ENCODE measurements around the gene N4BP2L1. TPM values are rescaled to one million over a fixed set of nuclear protein-coding genes. Genes with fewer than 3 reads are reported as not detected.
A peak's percentile ranks its signal among the peaks of the same experiment; 100 is the strongest.

Gene N4BP2L1
- total RNA-seq, 2 experiments from 2014 or later, result 7.9 to 14.6 TPM

GRCh38 chr13:32384702-32385101 is 43.2 kb downstream of the N4BP2L1 start:
- H3K4me2 ChIP-seq (ENCODE audit: low read length), result no peak overlapping the region
- peak; percentile 4 for DNase-seq (ENCODE audit: low spot score)
- no peaks in the 10 kb centered on the region for H3K79me2 ChIP-seq (ENCODE audit: insufficient read depth, low read depth, low read length)
- CTCF ChIA-PET (ENCODE audit: unreplicated experiment), result no interaction called here
- no peak overlapping the region for H3K27ac ChIP-seq (ENCODE audit: low read depth, low read length, poor library complexity, severe bottlenecking)
- no peaks in the 10 kb centered on the region for H4K20me1 ChIP-seq (ENCODE audit: insufficient read depth, low read length)
- BruUV-seq (replicated peaks), result no TSS peak
- no peaks in the 10 kb centered on the region for H3K9me3 ChIP-seq (ENCODE audit: low read length)
- H3K4me1 ChIP-seq (ENCODE audit: insufficient read depth, low read length, poor library complexity, severe bottlenecking), result no peaks in the 10 kb centered on the region
- no peak overlapping the region for H2AFZ ChIP-seq (ENCODE audit: low read length)
- H3K4me3 ChIP-seq (ENCODE audit: low read depth, low read length, poor library complexity, severe bottlenecking), result no peak overlapping the region
- POLR2A ChIA-PET, result interaction anchor here (0.5 kb wide), 1 partner anchor 115 kb away, joined by 4 read pairs; no protein-coding TSS in a partner anchor
- no peak for TF ChIP-seq EZH2phosphoT487 (IDR thresholded peaks at IDR 0.05; ENCODE audit: borderline replicate concordance, low read depth, low read length)
- TF ChIP-seq CTCF (conservative IDR thresholded peaks at IDR 0.05; ENCODE audit: low read length), result no peak
- peaks cover 80% of the 10 kb centered on the region for H3K36me3 ChIP-seq (ENCODE audit: insufficient read depth, low read length)
- no peaks in the 10 kb centered on the region for H3K9me2 ChIP-seq (ENCODE audit: insufficient read depth, low read length)
- intact Hi-C loops (cut with micrococcal nuclease; ENCODE audit: unreplicated experiment), result no loop called here

GRCh38 chr13:32383836-32384618 is 43.9 kb downstream of the N4BP2L1 start:
- ChIA-PET POLR2A (interaction anchor here (1.1 kb wide), 1 partner anchor 20 kb away, joined by 3 read pairs; no protein-coding TSS in a partner anchor), CTCF (ENCODE audit: unreplicated experiment) (no interaction called here)
- BruUV-seq (replicated peaks), result no TSS peak
- Histone ChIP-seq H3K9me2 (ENCODE audit: insufficient read depth, low read length) (no peaks in the 10 kb centered on the region), H2AFZ (ENCODE audit: low read length) (no peak overlapping the region), H3K4me2 (ENCODE audit: low read length) (no peak overlapping the region), H3K79me2 (ENCODE audit: insufficient read depth, low read depth, low read length) (no peaks in the 10 kb centered on the region), H3K4me3 (ENCODE audit: low read depth, low read length, poor library complexity, severe bottlenecking) (no peak overlapping the region), H3K4me1 (ENCODE audit: insufficient read depth, low read length, poor library complexity, severe bottlenecking) (no peaks in the 10 kb centered on the region), H3K9me3 (ENCODE audit: low read length) (no peaks in the 10 kb centered on the region), H3K36me3 (ENCODE audit: insufficient read depth, low read length) (peaks cover 80% of the 10 kb centered on the region), H4K20me1 (ENCODE audit: insufficient read depth, low read length) (no peaks in the 10 kb centered on the region), H3K27ac (ENCODE audit: low read depth, low read length, poor library complexity, severe bottlenecking) (no peak overlapping the region)
- no peak for TF ChIP-seq CTCF (conservative IDR thresholded peaks at IDR 0.05; ENCODE audit: low read length)
- no peak for TF ChIP-seq EZH2phosphoT487 (IDR thresholded peaks at IDR 0.05; ENCODE audit: borderline replicate concordance, low read depth, low read length)
- no peak for DNase-seq (ENCODE audit: low spot score)
- intact Hi-C loops (cut with micrococcal nuclease; ENCODE audit: unreplicated experiment), result no loop called here

- intact Hi-C loops (cut with micrococcal nuclease; ENCODE audit: unreplicated experiment), result no loop called here
- Histone ChIP-seq H3K9me3 (ENCODE audit: low read length) (no peaks in the 10 kb centered on the region), H2AFZ (ENCODE audit: low read length) (no peak overlapping the region), H3K4me1 (ENCODE audit: insufficient read depth, low read length, poor library complexity, severe bottlenecking) (no peaks in the 10 kb centered on the region), H4K20me1 (ENCODE audit: insufficient read depth, low read length) (no peaks in the 10 kb centered on the region), H3K27ac (ENCODE audit: low read depth, low read length, poor library complexity, severe bottlenecking) (no peak overlapping the region), H3K36me3 (ENCODE audit: insufficient read depth, low read length) (peaks cover 96% of the 10 kb centered on the region), H3K79me2 (ENCODE audit: insufficient read depth, low read depth, low read length) (no peaks in the 10 kb centered on the region), H3K4me3 (ENCODE audit: low read depth, low read length, poor library complexity, severe bottlenecking) (no peak overlapping the region), H3K4me2 (ENCODE audit: low read length) (no peak overlapping the region), H3K9me2 (ENCODE audit: insufficient read depth, low read length) (no peaks in the 10 kb centered on the region)
- ChIA-PET POLR2A (no interaction called here), CTCF (ENCODE audit: unreplicated experiment) (no interaction called here)
- no TSS peak for BruUV-seq (replicated peaks)
- DNase-seq (ENCODE audit: low spot score), result no peak
- TF ChIP-seq CTCF (conservative IDR thresholded peaks at IDR 0.05; ENCODE audit: low read length) (peak; percentile 37; the same call in 1 of the 2 replicates), EZH2phosphoT487 (IDR thresholded peaks at IDR 0.05; ENCODE audit: borderline replicate concordance, low read depth, low read length) (no peak)
Observed at GRCh38 chr13:32381539-32381938, 46.4 kb downstream of the N4BP2L1 start.

All from OCI-LY7 (cell line).